Esophagus squamous epithelium (tissue), 5 donors: ENCODE results near the gene KLF11. TPM values are rescaled to one million over a fixed set of nuclear protein-coding genes. Genes with fewer than 3 reads are reported as not detected.

Experiments used
- DNase-seq: peaks from one replicate; lab custom pipeline; 2025; lab: John Stamatoyannopoulos, UW
- H3K27ac ChIP-seq, 4 donors: fragments of 200-600 bp; sonication (generic); one replicate each; pipeline ENCODE4 v1.5.1; 2016 to 2019; ENCODE audit warnings: mild to moderate bottlenecking in 1 of 4
- H3K27me3 ChIP-seq, 4 donors: fragments of 200-600 bp; sonication (generic); 1 replicate in 3 of 4; 2 replicates in 1 of 4; pipeline versions ENCODE4 v1.5.1 to v1.6.0; 2017 to 2021; ENCODE audit warnings: antibody characterized with exemption in 1 of 4
- H3K36me3 ChIP-seq, 3 donors: fragments of 200-600 bp; sonication (generic); one replicate each; pipeline ENCODE4 v1.5.1; 2016 to 2019
- H3K4me1 ChIP-seq, 3 donors: fragments of 200-600 bp; sonication (generic); one replicate each; pipeline ENCODE4 v1.5.1; 2017 to 2019
- H3K4me3 ChIP-seq, 4 donors: fragments of 200-600 bp; sonication (generic); 1 replicate in 3 of 4; 2 replicates in 1 of 4; pipeline ENCODE4 v1.5.1; 2016 to 2019; ENCODE audit warnings: mild to moderate bottlenecking in 2 of 4, moderate library complexity in 1 of 4
- H3K9me3 ChIP-seq, 3 donors: fragments of 200-600 bp; sonication (generic); one replicate each; pipeline ENCODE4 v1.5.1; 2016 to 2019
- CTCF ChIP-seq, 6 experiments: fragments of 450-650 bp in 4 of 6; fragments of 200-600 bp in 2 of 6; sonication (generic) in 2 of 6; IDR thresholded peaks; one replicate each; pipeline ENCODE4 v1.5.1; 2016 to 2019; ENCODE audit warnings: antibody characterized with exemption in 6 of 6, mild to moderate bottlenecking in 4 of 6, moderate library complexity in 4 of 6
- POLR2A ChIP-seq, 4 donors: fragments of 450-650 bp; IDR thresholded peaks; one replicate each; pipeline ENCODE4 v1.6.1; 2017; ENCODE audit warnings: antibody characterized with exemption in 4 of 4, mild to moderate bottlenecking in 4 of 4, moderate library complexity in 3 of 4
- WGBS, 2 donors: methylation state at CpG; one replicate each; pipeline ENCODE4 v1.1.5; 2018; 5-methylcytosine and 5-hydroxymethylcytosine counted together
- intact Hi-C: fragments of 100-400 bp; cut with DNase I; formaldehyde crosslinking; loops from one replicate; pipeline ENCODE4 v1.15.0; 2022
- total RNA-seq, 4 donors: library from RNA; depleted of rRNA; stranded (reverse); fragments of >200 nt; gene quantifications; one replicate each; pipeline ENCODE4 v1.1.0, GENCODE V29; 2016
- donor health status: DM: yes; HTN: yes; CAD: no.

The KLF11 gene
- total RNA-seq, 4 donors from 2014 or later: 2.2 to 13.2 (median 8.2) TPM

- no peak overlapping the region for H3K4me3 ChIP-seq
- intact Hi-C loops: no loop called here
- TF ChIP-seq CTCF (IDR thresholded peaks at IDR 0.05): no peak
- no peak for TF ChIP-seq POLR2A (IDR thresholded peaks at IDR 0.05)
- H3K4me1 ChIP-seq: peaks cover 4 to 68% (median 31%) of the 10 kb centered on the region in 3 donors
- no peaks in the 10 kb centered on the region for H3K27me3 ChIP-seq
- WGBS, 2 donors: 84 to 96% methylated on average over 12 to 14 of the region's 15 CpGs
- H3K27ac ChIP-seq: no peak overlapping the region
- no peak for DNase-seq
- H3K36me3 ChIP-seq: peaks cover 12 to 64% (median 15%) of the 10 kb centered on the region in 3 donors
- no peaks in the 10 kb centered on the region for H3K9me3 ChIP-seq
Measured at GRCh38 chr2:10047616-10048500, 4.5 kb downstream of the KLF11 start.

GRCh38 chr2:10048501-10049171 lies 5.3 kb downstream of the KLF11 start:
- peaks cover 12 to 72% (median 15%) of the 10 kb centered on the region in 3 donors for H3K36me3 ChIP-seq
- TF ChIP-seq CTCF (IDR thresholded peaks at IDR 0.05) (peak; percentile 23 to 62 (median 53)), POLR2A (IDR thresholded peaks at IDR 0.05) (no peak)
- 36 to 62% methylated on average over 6 to 10 of the region's 10 CpGs for WGBS, 2 donors
- H3K4me1 ChIP-seq: peaks cover 4 to 75% (median 31%) of the 10 kb centered on the region in 3 donors
- no peaks in the 10 kb centered on the region for H3K9me3 ChIP-seq
- H3K27me3 ChIP-seq: no peaks in the 10 kb centered on the region
- H3K27ac ChIP-seq: no peak overlapping the region
- intact Hi-C loops: no loop called here
- no peak overlapping the region for H3K4me3 ChIP-seq
- no peak for DNase-seq

- Histone ChIP-seq H3K27ac (no peak overlapping the region), H3K9me3 (no peaks in the 10 kb centered on the region), H3K4me1 (peaks cover 0 to 71% (median 12%) of the 10 kb centered on the region in 3 donors), H3K36me3 (peaks cover 12 to 82% (median 15%) of the 10 kb centered on the region in 3 donors), H3K27me3 (no peaks in the 10 kb centered on the region), H3K4me3 (no peak overlapping the region)
- DNase-seq: no peak
- 86 to 90% methylated on average over 13 to 16 of the region's 16 CpGs for WGBS, 2 donors
- intact Hi-C loops: no loop called here
- no peak for TF ChIP-seq POLR2A (IDR thresholded peaks at IDR 0.05)
- no peak for TF ChIP-seq CTCF (IDR thresholded peaks at IDR 0.05)
Measured at GRCh38 chr2:10052216-10052615, 8.9 kb downstream of the KLF11 start.

- Histone ChIP-seq H3K36me3 (peaks cover 3 to 71% (median 7%) of the 10 kb centered on the region in 3 donors), H3K4me1 (peaks cover 0 to 67% (median 18%) of the 10 kb centered on the region in 3 donors), H3K9me3 (no peaks in the 10 kb centered on the region), H3K4me3 (no peak overlapping the region), H3K27me3 (no peaks in the 10 kb centered on the region), H3K27ac (no peak overlapping the region)
- DNase-seq: no peak
- TF ChIP-seq CTCF (IDR thresholded peaks at IDR 0.05) (no peak), POLR2A (IDR thresholded peaks at IDR 0.05) (no peak)
- WGBS, 2 donors: 70 to 75% methylated on average over 4 of the region's 4 CpGs
- intact Hi-C loops: no loop called here
Measured at GRCh38 chr2:10053351-10053750, 10.0 kb downstream of the KLF11 start.

GRCh38 chr2:10054424-10054823 lies 11.1 kb downstream of the KLF11 start:
- intact Hi-C loops: no loop called here
- Histone ChIP-seq H3K27ac (no peak overlapping the region), H3K4me3 (no peak overlapping the region), H3K36me3 (peaks cover 0 to 63% (median under 1%) of the 10 kb centered on the region in 3 donors), H3K4me1 (peaks cover 0 to 56% (median 11%) of the 10 kb centered on the region in 3 donors), H3K27me3 (no peaks in the 10 kb centered on the region), H3K9me3 (no peaks in the 10 kb centered on the region)
- 49 to 58% methylated on average over 3 to 7 of the region's 7 CpGs for WGBS, 2 donors
- DNase-seq: no peak
- no peak for TF ChIP-seq POLR2A (IDR thresholded peaks at IDR 0.05)
- TF ChIP-seq CTCF (IDR thresholded peaks at IDR 0.05): no peak
